SU-DHL-6 (cell line): ENCODE data around the gene CFAP92.

Experiments
- EZH2phosphoT487 ChIP-seq: fragments of 200-600 bp; sonication (generic), shearing (Covaris generic); conservative IDR thresholded peaks from 2 replicates; pipeline ENCODE4 v1.6.1; 2018; ENCODE audit warnings: mild to moderate bottlenecking, antibody characterized with exemption, low read length, moderate library complexity, mixed read lengths
- TF ChIP-seq, protein P1 (sequence below): fragments of 200-600 bp; sonication (generic); IDR thresholded peaks from one replicate; pipeline ENCODE4 v1.5.1; 2017; ENCODE audit warnings: antibody characterized with exemption, mild to moderate bottlenecking, low read length, moderate library complexity; ENCODE audit not compliant: insufficient read depth, poor library complexity, severe bottlenecking

GRCh38 chr3:128946411-128946810 lies 47.5 kb downstream of the CFAP92 start:
- TF ChIP-seq, protein P1, sequence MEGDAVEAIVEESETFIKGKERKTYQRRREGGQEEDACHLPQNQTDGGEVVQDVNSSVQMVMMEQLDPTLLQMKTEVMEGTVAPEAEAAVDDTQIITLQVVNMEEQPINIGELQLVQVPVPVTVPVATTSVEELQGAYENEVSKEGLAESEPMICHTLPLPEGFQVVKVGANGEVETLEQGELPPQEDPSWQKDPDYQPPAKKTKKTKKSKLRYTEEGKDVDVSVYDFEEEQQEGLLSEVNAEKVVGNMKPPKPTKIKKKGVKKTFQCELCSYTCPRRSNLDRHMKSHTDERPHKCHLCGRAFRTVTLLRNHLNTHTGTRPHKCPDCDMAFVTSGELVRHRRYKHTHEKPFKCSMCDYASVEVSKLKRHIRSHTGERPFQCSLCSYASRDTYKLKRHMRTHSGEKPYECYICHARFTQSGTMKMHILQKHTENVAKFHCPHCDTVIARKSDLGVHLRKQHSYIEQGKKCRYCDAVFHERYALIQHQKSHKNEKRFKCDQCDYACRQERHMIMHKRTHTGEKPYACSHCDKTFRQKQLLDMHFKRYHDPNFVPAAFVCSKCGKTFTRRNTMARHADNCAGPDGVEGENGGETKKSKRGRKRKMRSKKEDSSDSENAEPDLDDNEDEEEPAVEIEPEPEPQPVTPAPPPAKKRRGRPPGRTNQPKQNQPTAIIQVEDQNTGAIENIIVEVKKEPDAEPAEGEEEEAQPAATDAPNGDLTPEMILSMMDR: no peak
- no peak for TF ChIP-seq EZH2phosphoT487
